ENCODE data around the gene CANX. TPM values are rescaled to one million over a fixed set of nuclear protein-coding genes. Genes with fewer than 3 reads are reported as not detected.

Gene CANX
- total and polyA plus RNA-seq, 9 of the 15 experiments (the other 6 are each of a cell fraction or from before 2014, with no cell fraction given), result 155 to 893 (median 589) TPM

DNA sequence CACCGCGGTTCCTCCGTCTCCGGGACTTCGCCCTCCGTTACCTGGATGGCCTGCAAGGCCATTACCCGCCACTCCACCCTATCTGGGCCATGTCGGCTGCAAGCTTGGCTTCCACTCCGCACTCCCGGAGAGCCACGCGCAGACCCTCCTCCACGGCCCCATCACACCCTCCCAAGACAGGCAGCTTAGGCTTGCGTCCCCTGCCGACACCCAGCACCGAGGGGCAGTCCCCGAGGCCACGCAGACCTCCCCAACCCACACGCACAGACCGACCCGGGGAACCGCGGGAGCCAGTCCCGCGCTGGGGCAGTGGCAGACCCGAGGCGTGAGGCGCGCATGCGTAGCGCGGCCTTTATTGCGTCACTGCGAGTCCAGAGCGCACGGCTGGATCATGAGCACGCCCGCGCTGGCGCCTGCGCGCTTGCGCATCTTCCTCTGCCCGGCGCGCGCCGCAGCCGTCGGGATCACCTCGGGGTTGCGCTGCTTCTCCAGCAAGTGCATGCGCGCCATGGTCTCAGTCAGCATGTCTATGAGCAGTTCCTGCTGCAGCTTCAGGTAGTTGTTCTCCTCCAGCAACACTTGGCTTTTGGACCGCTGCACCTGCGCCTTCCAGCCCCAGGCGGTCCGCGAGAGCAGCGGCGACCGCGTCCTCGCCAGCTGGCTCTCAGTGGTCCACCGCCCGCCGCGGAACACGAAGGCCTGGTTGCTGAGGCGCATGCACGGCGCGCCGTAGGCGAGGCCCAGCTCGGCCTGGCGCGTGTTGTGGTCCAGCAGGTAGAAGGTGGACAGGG lies 20.3 kb upstream of the CANX start (continued):
- TF ChIP-seq FOXA3 (CRISPR knock-in tag; conservative IDR thresholded peaks at IDR 0.05 in 1 of 2, IDR thresholded peaks at IDR 0.05 in 1 of 2) (peak in 1 of 2 experiments; percentile 35; a peak in 1 of 4 replicates), NFRKB (IDR thresholded peaks at IDR 0.05; ENCODE audit: low read depth) (peak; percentile 78), ZNF696 (CRISPR knock-in tag; conservative IDR thresholded peaks at IDR 0.05) (no peak), NRF1 (conservative IDR thresholded peaks at IDR 0.05 in 1 of 2, IDR thresholded peaks at IDR 0.05 in 1 of 2) (peak; percentile 100), NKRF (IDR thresholded peaks at IDR 0.05; ENCODE audit: borderline replicate concordance) (peak; percentile 89), U2AF2 (optimal IDR thresholded peaks at IDR 0.05; ENCODE audit: low read depth, low read length) (no peak), ATF3 (IDR thresholded peaks at IDR 0.05) (peak; percentile 98), ATF3 (CRISPR knock-in tag; conservative IDR thresholded peaks at IDR 0.05) (peak; percentile 93), SAFB (IDR thresholded peaks at IDR 0.05; ENCODE audit: borderline replicate concordance, low read depth, low read length) (peak; percentile 49; the same call in 1 of the 2 replicates), ZBTB12 (CRISPR knock-in tag; IDR thresholded peaks at IDR 0.05) (peak; percentile 71), KDM2B (CRISPR knock-in tag; IDR thresholded peaks at IDR 0.05) (peak; percentile 74; the same call in 1 of the 2 replicates)
- TF ChIP-seq, protein P1, sequence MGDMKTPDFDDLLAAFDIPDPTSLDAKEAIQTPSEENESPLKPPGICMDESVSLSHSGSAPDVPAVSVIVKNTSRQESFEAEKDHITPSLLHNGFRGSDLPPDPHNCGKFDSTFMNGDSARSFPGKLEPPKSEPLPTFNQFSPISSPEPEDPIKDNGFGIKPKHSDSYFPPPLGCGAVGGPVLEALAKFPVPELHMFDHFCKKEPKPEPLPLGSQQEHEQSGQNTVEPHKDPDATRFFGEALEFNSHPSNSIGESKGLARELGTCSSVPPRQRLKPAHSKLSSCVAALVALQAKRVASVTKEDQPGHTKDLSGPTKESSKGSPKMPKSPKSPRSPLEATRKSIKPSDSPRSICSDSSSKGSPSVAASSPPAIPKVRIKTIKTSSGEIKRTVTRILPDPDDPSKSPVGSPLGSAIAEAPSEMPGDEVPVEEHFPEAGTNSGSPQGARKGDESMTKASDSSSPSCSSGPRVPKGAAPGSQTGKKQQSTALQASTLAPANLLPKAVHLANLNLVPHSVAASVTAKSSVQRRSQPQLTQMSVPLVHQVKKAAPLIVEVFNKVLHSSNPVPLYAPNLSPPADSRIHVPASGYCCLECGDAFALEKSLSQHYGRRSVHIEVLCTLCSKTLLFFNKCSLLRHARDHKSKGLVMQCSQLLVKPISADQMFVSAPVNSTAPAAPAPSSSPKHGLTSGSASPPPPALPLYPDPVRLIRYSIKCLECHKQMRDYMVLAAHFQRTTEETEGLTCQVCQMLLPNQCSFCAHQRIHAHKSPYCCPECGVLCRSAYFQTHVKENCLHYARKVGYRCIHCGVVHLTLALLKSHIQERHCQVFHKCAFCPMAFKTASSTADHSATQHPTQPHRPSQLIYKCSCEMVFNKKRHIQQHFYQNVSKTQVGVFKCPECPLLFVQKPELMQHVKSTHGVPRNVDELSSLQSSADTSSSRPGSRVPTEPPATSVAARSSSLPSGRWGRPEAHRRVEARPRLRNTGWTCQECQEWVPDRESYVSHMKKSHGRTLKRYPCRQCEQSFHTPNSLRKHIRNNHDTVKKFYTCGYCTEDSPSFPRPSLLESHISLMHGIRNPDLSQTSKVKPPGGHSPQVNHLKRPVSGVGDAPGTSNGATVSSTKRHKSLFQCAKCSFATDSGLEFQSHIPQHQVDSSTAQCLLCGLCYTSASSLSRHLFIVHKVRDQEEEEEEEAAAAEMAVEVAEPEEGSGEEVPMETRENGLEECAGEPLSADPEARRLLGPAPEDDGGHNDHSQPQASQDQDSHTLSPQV (IDR thresholded peaks at IDR 0.05), result peak; percentile 93
